IMR-90 (cell line): Measurements from ENCODE around the gene RALGPS1. TPM values are rescaled to one million over a fixed set of nuclear protein-coding genes. Genes with fewer than 3 reads are reported as not detected.

ENCODE experiments used
- ATAC-seq: fragments of 200-7000 bp; cut with Tn5 transposase; 2 replicates; pipeline ENCODE4 v1.9.1; 2020; ENCODE audit warnings: low read depth, mild to moderate bottlenecking, moderate library complexity
- BruUV-seq: library from RNA; stranded (reverse); fragments of 400-500 nt; replicated peaks from 2 replicates; lab custom pipeline; 2021; lab: Mats Ljungman, UMichigan
- CTCF ChIA-PET: fragments of 300-600 bp; formaldehyde crosslinking; extraction: SDS; loops from one replicate; lab custom pipeline; 2021; ENCODE audit warnings: antibody characterized with exemption; lab: Yijun Ruan, JAX
- POLR2A ChIA-PET: fragments of 300-600 bp; sonication (Branson Sonifier 250); formaldehyde crosslinking; loops from one replicate; lab custom pipeline; 2022; ENCODE audit warnings: antibody characterized with exemption; ENCODE audit not compliant: unreplicated experiment; lab: Charles Lee
- DNase-seq: peaks from one replicate; pipeline ENCODE4 v3.0.0; 2013
- H2AFZ ChIP-seq: replicated peaks from 2 replicates; pipeline ENCODE3; 2013; ENCODE audit warnings: low read length, mild to moderate bottlenecking; ENCODE audit not compliant: poor library complexity
- H2AK5ac ChIP-seq: 2 replicates; pipeline ENCODE4 v1.6.1; 2013; ENCODE audit warnings: low read depth, low read length, inconsistent platforms
- H2AK9ac ChIP-seq: replicated peaks from 2 replicates; pipeline ENCODE3; 2013; ENCODE audit warnings: mild to moderate bottlenecking, low read depth, low read length, moderate library complexity; ENCODE audit not compliant: poor library complexity
- H2BK120ac ChIP-seq: 2 replicates; pipeline ENCODE4 v1.6.1; 2013; ENCODE audit warnings: low read depth, low read length, inconsistent platforms
- H2BK15ac ChIP-seq: 3 replicates; pipeline ENCODE4 v1.6.1; 2013; ENCODE audit warnings: low read depth, low read length, inconsistent platforms
- H2BK20ac ChIP-seq: 2 replicates; pipeline ENCODE4 v1.6.1; 2013; ENCODE audit warnings: low read depth, mild to moderate bottlenecking, inconsistent platforms, low read length, moderate library complexity
- H2BK5ac ChIP-seq: 2 replicates; pipeline ENCODE4 v1.6.1; 2013; ENCODE audit warnings: mild to moderate bottlenecking, low read depth, low read length, inconsistent platforms; ENCODE audit not compliant: poor library complexity, severe bottlenecking
- H3K14ac ChIP-seq: replicated peaks from 2 replicates; pipeline ENCODE4 v1.6.1; 2013; ENCODE audit warnings: low read depth, low read length, inconsistent platforms
- H3K18ac ChIP-seq: 2 replicates; pipeline ENCODE4 v1.6.1; 2013; ENCODE audit warnings: low read depth, low read length, control low read depth
- H3K23ac ChIP-seq: 2 replicates; pipeline ENCODE4 v1.6.1; 2013; ENCODE audit warnings: low read depth, low read length, inconsistent platforms
- H3K27ac ChIP-seq: 2 replicates; pipeline ENCODE4 v1.5.1; 2013; ENCODE audit warnings: mild to moderate bottlenecking, control low read depth, low read length; ENCODE audit not compliant: insufficient read depth
- H3K27me3 ChIP-seq: 2 replicates; pipeline ENCODE4 v1.6.1; 2013; ENCODE audit warnings: low read length; ENCODE audit not compliant: control insufficient read depth, insufficient read depth
- H3K36me3 ChIP-seq: 2 replicates; pipeline ENCODE4 v1.6.1; 2013; ENCODE audit warnings: low read length, mixed read lengths; ENCODE audit not compliant: control insufficient read depth, insufficient read depth
- H3K4ac ChIP-seq: 2 replicates; pipeline ENCODE4 v1.6.1; 2013; ENCODE audit warnings: low read depth, low read length, inconsistent platforms
- H3K4me1 ChIP-seq: 2 replicates; pipeline ENCODE4 v1.6.1; 2013; ENCODE audit warnings: low read length, mixed read lengths; ENCODE audit not compliant: control insufficient read depth, insufficient read depth
- H3K4me2 ChIP-seq: 2 replicates; pipeline ENCODE4 v1.6.1; 2013; ENCODE audit warnings: low read depth, mild to moderate bottlenecking, control low read depth, low read length, moderate library complexity
- H3K4me3 ChIP-seq: 2 replicates; pipeline ENCODE4 v1.5.1; 2013; ENCODE audit warnings: low read depth, mild to moderate bottlenecking, control low read depth, low read length, moderate library complexity; ENCODE audit not compliant: insufficient read depth
- H3K56ac ChIP-seq: 2 replicates; pipeline ENCODE4 v1.6.1; 2013; ENCODE audit warnings: low read length, inconsistent platforms; ENCODE audit not compliant: insufficient read depth; ENCODE audit errors: extremely low read depth
- H3K79me1 ChIP-seq, 2 experiments: 2 replicates each; pipeline ENCODE4 v1.6.1; 2013; ENCODE audit warnings: low read length in 2 of 2, inconsistent platforms in 1 of 2, low read depth in 1 of 2
- H3K9ac ChIP-seq: 2 replicates; pipeline ENCODE4 v1.6.1; 2013; ENCODE audit warnings: low read depth, low read length, control low read depth
- H3K9me1 ChIP-seq: 2 replicates; pipeline ENCODE4 v1.6.1; 2013; ENCODE audit warnings: low read length, inconsistent platforms; ENCODE audit not compliant: insufficient read depth
- H3K9me3 ChIP-seq: 2 replicates; pipeline ENCODE4 v1.6.1; 2013; ENCODE audit warnings: low read length; ENCODE audit not compliant: control insufficient read depth, insufficient read depth
- H4K20me1 ChIP-seq: 2 replicates; pipeline ENCODE4 v1.6.1; 2013; ENCODE audit warnings: low read length, inconsistent platforms; ENCODE audit not compliant: insufficient read depth
- H4K5ac ChIP-seq: 2 replicates; pipeline ENCODE4 v1.6.1; 2013; ENCODE audit warnings: mild to moderate bottlenecking, low read depth, low read length, control low read depth
- H4K8ac ChIP-seq, 2 experiments: 2 replicates each; pipeline ENCODE4 v1.6.1; 2013; ENCODE audit warnings: low read depth in 2 of 2, low read length in 2 of 2, control low read depth in 1 of 2, inconsistent platforms in 1 of 2
- H4K91ac ChIP-seq: 2 replicates; pipeline ENCODE4 v1.6.1; 2013; ENCODE audit warnings: low read depth, low read length, inconsistent platforms; ENCODE audit not compliant: insufficient read depth
- BHLHE40 ChIP-seq: fragments of 150-350 bp; IDR thresholded peaks from 2 replicates; pipeline ENCODE4 v1.6.1; 2016; ENCODE audit warnings: mild to moderate bottlenecking, low read depth, low read length
- CEBPB ChIP-seq: IDR thresholded peaks from 2 replicates; pipeline ENCODE4 v1.6.1; 2012; ENCODE audit warnings: low read depth, low read length, improper control_type of control experiment
- CHD1 ChIP-seq: IDR thresholded peaks from 2 replicates; pipeline ENCODE4 v1.6.1; 2012; ENCODE audit warnings: low read depth, low read length, improper control_type of control experiment
- FOS ChIP-seq: fragments of 150-350 bp; IDR thresholded peaks from 2 replicates; pipeline ENCODE4 v1.6.1; 2016; ENCODE audit warnings: low read depth, low read length
- MAFK ChIP-seq: IDR thresholded peaks from 2 replicates; pipeline ENCODE4 v1.6.1; 2012; ENCODE audit warnings: low read depth, low read length, improper control_type of control experiment
- MAZ ChIP-seq: IDR thresholded peaks from 2 replicates; pipeline ENCODE4 v1.6.1; 2012; ENCODE audit warnings: low read depth, mild to moderate bottlenecking, low read length, improper control_type of control experiment, moderate library complexity, borderline replicate concordance
- MXI1 ChIP-seq: IDR thresholded peaks from 2 replicates; pipeline ENCODE4 v1.6.1; 2012; ENCODE audit warnings: low read depth, mild to moderate bottlenecking, low read length, moderate library complexity, borderline replicate concordance
- NFE2L2 ChIP-seq: fragments of 150-350 bp; IDR thresholded peaks from 2 replicates; pipeline ENCODE4 v1.6.1; 2016; ENCODE audit warnings: low read depth, mild to moderate bottlenecking, low read length
- POLR2A ChIP-seq: IDR thresholded peaks from 2 replicates; pipeline ENCODE4 v1.6.1; 2012; ENCODE audit warnings: mild to moderate bottlenecking, low read depth, low read length
- RAD21 ChIP-seq: IDR thresholded peaks from 2 replicates; pipeline ENCODE4 v1.6.1; 2012; ENCODE audit warnings: low read length, improper control_type of control experiment
- RCOR1 ChIP-seq: IDR thresholded peaks from 2 replicates; pipeline ENCODE4 v1.6.1; 2012; ENCODE audit warnings: mild to moderate bottlenecking, low read length, improper control_type of control experiment; ENCODE audit not compliant: insufficient replicate concordance
- RFX5 ChIP-seq: IDR thresholded peaks from 2 replicates; pipeline ENCODE4 v1.8.0; 2012; ENCODE audit warnings: low read depth, mild to moderate bottlenecking, low read length, moderate library complexity
- SMC3 ChIP-seq: fragments of 150-350 bp; IDR thresholded peaks from 2 replicates; pipeline ENCODE4 v1.6.1; 2016; ENCODE audit warnings: low read depth, mild to moderate bottlenecking, antibody characterized with exemption, low read length, moderate library complexity
- dilution Hi-C: fragments of 300-500 bp; cut with HindIII; formaldehyde crosslinking; loops from one replicate; pipeline ENCODE4 v1.14.3; 2018; ENCODE audit warnings: low sequenced_read_pairs; ENCODE audit not compliant: unreplicated experiment
- in situ Hi-C: fragments of 300-500 bp; cut with MboI; formaldehyde crosslinking; loops from 3 replicates; pipeline ENCODE4 v1.14.3; 2019; ENCODE audit warnings: low sequenced_read_pairs, inconsistent platforms, mixed read lengths
- intact Hi-C: fragments of 100-400 bp; cut with micrococcal nuclease; formaldehyde crosslinking; loops from 2 replicates; pipeline ENCODE4 v1.10.0; 2022
- polyA plus RNA-seq, 3 experiments: library from polyadenylated mRNA; depleted of rRNA; stranded (reverse); fragments of >200 nt; gene quantifications; 2 replicates each; pipeline ENCODE4 v1.2.3, GENCODE V29; 2012; ENCODE audit warnings: low replicate concordance in 1 of 3
- total RNA-seq: library from RNA; depleted of rRNA; stranded (reverse); fragments of >200 nt; gene quantifications from 2 replicates; pipeline ENCODE4 v1.2.3, GENCODE V29; 2012
- TF ChIP-seq, protein P1 (sequence below): conservative IDR thresholded peaks from 2 replicates; pipeline ENCODE4 v1.5.1; 2012; ENCODE audit warnings: mild to moderate bottlenecking, low read depth, low read length, improper control_type of control experiment
- TF ChIP-seq, protein P2 (sequence below): fragments of 150-350 bp; IDR thresholded peaks from 2 replicates; pipeline ENCODE4 v1.6.1; 2017; ENCODE audit warnings: mild to moderate bottlenecking, antibody characterized with exemption, low read length, low read depth
- TF ChIP-seq, protein P3 (sequence below): fragments of 150-350 bp; IDR thresholded peaks from 2 replicates; pipeline ENCODE4 v1.6.1; 2016; ENCODE audit warnings: low read depth, mild to moderate bottlenecking, low read length, moderate library complexity, borderline replicate concordance

The RALGPS1 gene
- total and polyA plus RNA-seq, 2 of the 4 experiments (the other 2 are of a cell fraction): 0.90 to 2.8 TPM

DNA sequence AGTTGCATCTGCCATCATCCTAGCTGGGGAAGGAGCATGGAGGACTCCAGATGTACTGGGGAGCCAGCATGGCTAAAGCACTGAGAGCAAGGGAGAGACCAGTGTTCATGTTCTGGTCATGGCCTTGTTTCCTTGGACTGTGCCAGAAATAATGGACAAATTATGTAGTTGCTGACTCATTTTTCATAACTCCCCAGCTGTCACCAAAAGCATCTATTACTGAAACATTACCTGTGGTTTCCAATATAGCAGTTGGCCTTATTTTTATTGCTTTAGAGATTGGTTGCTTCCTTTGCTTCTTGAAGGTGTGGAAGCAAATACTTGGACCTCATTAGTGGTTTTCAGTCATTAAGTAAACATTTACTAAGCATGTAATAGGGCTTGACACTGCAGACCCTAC, 11.3 kb downstream of the RALGPS1 start:
- peaks cover 15% of the 10 kb centered on the region for H3K4me1 ChIP-seq
- no peak overlapping the region for H3K23ac ChIP-seq
- no peak overlapping the region for H4K91ac ChIP-seq
- DNase-seq: no peak
- no peak overlapping the region for H2BK5ac ChIP-seq
- no peak overlapping the region for H2AFZ ChIP-seq
- no peak overlapping the region for H2BK15ac ChIP-seq
- no peak overlapping the region for H3K27ac ChIP-seq
- H2BK120ac ChIP-seq: no peak overlapping the region
- no peak overlapping the region for H2BK20ac ChIP-seq
- H3K27me3 ChIP-seq: peaks cover 19% of the 10 kb centered on the region
- no peak overlapping the region for H3K18ac ChIP-seq
- TF ChIP-seq, protein P1, sequence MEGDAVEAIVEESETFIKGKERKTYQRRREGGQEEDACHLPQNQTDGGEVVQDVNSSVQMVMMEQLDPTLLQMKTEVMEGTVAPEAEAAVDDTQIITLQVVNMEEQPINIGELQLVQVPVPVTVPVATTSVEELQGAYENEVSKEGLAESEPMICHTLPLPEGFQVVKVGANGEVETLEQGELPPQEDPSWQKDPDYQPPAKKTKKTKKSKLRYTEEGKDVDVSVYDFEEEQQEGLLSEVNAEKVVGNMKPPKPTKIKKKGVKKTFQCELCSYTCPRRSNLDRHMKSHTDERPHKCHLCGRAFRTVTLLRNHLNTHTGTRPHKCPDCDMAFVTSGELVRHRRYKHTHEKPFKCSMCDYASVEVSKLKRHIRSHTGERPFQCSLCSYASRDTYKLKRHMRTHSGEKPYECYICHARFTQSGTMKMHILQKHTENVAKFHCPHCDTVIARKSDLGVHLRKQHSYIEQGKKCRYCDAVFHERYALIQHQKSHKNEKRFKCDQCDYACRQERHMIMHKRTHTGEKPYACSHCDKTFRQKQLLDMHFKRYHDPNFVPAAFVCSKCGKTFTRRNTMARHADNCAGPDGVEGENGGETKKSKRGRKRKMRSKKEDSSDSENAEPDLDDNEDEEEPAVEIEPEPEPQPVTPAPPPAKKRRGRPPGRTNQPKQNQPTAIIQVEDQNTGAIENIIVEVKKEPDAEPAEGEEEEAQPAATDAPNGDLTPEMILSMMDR: no peak
- no peak for TF ChIP-seq MXI1
- TF ChIP-seq NFE2L2: no peak
- TF ChIP-seq RCOR1: no peak
- no peak for TF ChIP-seq CHD1
- no peak for TF ChIP-seq CEBPB
- TF ChIP-seq RAD21: no peak
- no peak for TF ChIP-seq RFX5
- TF ChIP-seq POLR2A: no peak
- TF ChIP-seq, protein P2, sequence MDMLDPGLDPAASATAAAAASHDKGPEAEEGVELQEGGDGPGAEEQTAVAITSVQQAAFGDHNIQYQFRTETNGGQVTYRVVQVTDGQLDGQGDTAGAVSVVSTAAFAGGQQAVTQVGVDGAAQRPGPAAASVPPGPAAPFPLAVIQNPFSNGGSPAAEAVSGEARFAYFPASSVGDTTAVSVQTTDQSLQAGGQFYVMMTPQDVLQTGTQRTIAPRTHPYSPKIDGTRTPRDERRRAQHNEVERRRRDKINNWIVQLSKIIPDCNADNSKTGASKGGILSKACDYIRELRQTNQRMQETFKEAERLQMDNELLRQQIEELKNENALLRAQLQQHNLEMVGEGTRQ: no peak
- no peak for TF ChIP-seq SMC3
- TF ChIP-seq MAZ: no peak
- no peak for TF ChIP-seq FOS
- TF ChIP-seq BHLHE40: no peak
- TF ChIP-seq, protein P3, sequence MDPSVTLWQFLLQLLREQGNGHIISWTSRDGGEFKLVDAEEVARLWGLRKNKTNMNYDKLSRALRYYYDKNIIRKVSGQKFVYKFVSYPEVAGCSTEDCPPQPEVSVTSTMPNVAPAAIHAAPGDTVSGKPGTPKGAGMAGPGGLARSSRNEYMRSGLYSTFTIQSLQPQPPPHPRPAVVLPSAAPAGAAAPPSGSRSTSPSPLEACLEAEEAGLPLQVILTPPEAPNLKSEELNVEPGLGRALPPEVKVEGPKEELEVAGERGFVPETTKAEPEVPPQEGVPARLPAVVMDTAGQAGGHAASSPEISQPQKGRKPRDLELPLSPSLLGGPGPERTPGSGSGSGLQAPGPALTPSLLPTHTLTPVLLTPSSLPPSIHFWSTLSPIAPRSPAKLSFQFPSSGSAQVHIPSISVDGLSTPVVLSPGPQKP: no peak
- no peak for TF ChIP-seq MAFK
- no peak overlapping the region for H3K4me3 ChIP-seq
- peaks cover 15% of the 10 kb centered on the region for H3K9me1 ChIP-seq
- H3K36me3 ChIP-seq: no peaks in the 10 kb centered on the region
- H3K4me2 ChIP-seq: no peak overlapping the region
- dilution Hi-C loops (no loop called here), in situ Hi-C loops (loop anchor here (25.0 kb wide), 1 partner anchor 461 kb away; the partner anchor contains the start of gene SLC2A8), intact Hi-C loops (no loop called here)
- no peak overlapping the region for H3K14ac ChIP-seq
- H3K56ac ChIP-seq: no peak overlapping the region
- H3K9me3 ChIP-seq: no peaks in the 10 kb centered on the region
- H3K79me1 ChIP-seq: 0 out of 4 replicates have a peak, but pooled peaks cover 0 to 5% of the 10 kb centered on the region in 2 experiments
- H4K5ac ChIP-seq: no peak overlapping the region
- no peak overlapping the region for H2AK5ac ChIP-seq
- no peak overlapping the region for H2AK9ac ChIP-seq
- no peak for ATAC-seq
- H4K8ac ChIP-seq: no peak overlapping the region
- no peak overlapping the region for H3K4ac ChIP-seq
- no TSS peak for BruUV-seq
- H4K20me1 ChIP-seq: no peaks in the 10 kb centered on the region
- H3K9ac ChIP-seq: no peak overlapping the region
- CTCF ChIA-PET: no interaction called here
- POLR2A ChIA-PET: no interaction called here
